NCI-H460 (cell line): ENCODE data around the gene GPN2. TPM values are rescaled to one million over a fixed set of nuclear protein-coding genes. Genes with fewer than 3 reads are reported as not detected.
"Not testable (repeated sequence)": the region's sequence is repeated elsewhere in the genome, so short reads cannot be mapped to it uniquely, and the experiment has no call there.

Experiments
- DNase-seq: peaks from one replicate; pipeline ENCODE4 v3.0.0-alpha.2; 2016; ENCODE audit warnings: low read depth; ENCODE audit errors: extremely low read depth
- total RNA-seq: library from RNA; depleted of rRNA; stranded (reverse); fragments of >200 nt; shearing (Covaris generic); gene quantifications from 2 replicates; pipeline ENCODE4 v1.2.3, GENCODE V29; 2014

Gene GPN2
- total RNA-seq, 1 experiment from 2014 or later = 19.5 TPM

DNA sequence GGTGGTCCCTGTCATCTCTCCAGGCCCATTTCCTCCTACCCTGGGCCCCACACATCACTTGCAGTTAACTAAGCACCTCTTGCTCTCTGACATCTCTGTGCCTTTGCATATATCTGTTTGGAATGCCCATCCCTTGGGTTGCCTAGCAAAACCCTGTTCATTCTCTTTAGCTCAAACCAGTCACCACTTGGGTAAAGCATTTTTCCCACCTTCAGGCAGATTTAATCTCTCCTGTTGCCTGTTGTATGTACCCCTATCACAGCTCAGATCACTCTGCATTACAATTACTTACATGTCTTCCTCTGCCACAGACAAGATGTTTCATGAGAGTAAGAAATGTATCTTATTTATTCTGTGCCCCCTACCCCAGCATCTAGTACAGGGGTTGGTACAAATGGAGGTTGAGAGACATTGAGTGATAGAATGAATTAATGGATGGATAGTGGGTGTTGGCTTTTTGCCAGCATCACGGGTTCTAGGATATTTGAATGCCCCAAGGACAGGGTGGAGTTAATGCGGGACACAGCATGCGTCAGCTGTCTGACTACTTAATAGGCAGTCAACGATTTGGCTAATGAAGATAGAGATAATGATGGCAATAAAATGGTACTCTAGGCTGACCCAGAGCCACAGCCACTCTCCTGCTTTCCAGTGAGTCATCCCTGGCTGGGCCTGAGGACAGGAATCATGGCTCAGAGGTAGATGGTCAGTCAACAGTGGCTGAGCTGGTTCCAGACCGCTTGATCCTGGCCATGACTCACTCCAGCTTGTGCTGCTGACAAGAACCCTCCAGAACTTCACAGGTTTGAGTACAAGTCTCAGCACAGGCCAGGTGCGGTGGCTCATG, 17.2 kb upstream of the GPN2 start:
- DNase-seq = no peak

- no peak for DNase-seq
These were observed 10.9 kb upstream of the GPN2 start for GRCh38 chr1:26900815-26901511.

DNA sequence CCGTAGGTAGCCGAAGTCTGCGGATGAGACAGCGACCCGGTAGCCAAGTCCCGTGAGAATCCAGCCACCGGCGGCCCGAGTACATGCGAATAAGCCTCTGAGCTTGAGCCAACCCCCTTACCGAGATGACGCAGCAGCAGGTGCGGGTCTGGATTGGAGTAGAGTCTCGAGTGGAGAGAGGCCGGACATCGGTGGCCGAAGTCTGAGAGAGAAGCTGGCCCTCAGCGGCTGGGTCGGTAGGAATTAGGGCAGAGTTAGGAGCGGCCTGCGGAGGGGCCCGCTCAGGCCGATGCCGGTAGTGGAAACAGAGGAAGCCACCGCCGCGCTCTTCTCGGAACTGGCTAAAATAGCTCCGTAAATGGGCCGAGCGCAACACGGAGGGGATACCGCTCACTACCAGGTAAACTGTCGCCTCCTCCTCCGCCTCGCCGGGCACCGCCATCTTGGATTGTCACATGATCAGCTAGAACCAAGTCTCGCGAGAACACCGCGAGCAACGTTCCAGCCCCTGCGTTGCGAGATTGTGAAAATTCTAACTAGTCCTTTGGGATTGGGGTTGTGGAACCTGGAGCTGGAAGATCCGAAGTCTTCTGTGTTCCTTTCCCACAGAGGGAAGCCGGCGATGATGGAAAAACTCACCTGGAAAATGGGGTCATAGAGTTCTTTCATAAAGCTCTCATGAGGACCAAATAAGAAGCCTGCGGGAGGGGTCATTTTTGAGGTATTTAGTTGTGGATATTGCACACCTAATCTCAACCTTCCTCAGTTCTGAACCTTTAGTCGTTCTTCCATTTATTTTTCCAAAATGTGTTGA, 10.1 kb upstream of the GPN2 start, which contains the start of gene GPATCH3:
GPATCH3 (minus strand) TSS at position 467 of the 814 bp plus-strand sequence; CDS start at position 442, 25 bp downstream.
- peak; percentile 87 for DNase-seq

GRCh38 chr1:26897351-26897750, 7.3 kb upstream of the GPN2 start:
- no peak for DNase-seq

- no peak for DNase-seq
These were observed 4.2 kb upstream of the GPN2 start for GRCh38 chr1:26894263-26894662.

- no peak for DNase-seq
These were observed 349 bp upstream of the GPN2 start for GRCh38 chr1:26890467-26890796.

DNA sequence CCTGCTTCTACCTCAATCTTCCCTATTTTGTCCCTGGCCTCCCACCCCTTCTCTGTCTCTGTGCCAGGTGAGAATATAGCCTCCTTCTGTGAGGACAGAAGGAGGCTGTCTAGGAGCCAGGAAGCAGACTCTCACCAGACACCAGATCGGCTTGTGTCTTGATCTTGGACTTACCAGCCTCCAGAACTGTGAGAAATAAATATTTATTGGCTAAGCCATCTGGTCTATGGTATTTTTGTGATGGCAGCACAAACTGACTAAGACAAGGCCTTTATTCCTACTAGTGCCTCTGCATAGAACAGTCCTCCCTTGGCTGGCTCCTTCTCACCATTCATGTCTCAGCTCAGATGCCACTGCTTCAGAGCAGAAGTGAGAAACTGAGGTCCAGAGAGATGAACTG, 1.9 kb downstream of the GPN2 start:
- no peak for DNase-seq

- no peak for DNase-seq
These were observed 3.0 kb downstream of the GPN2 start for GRCh38 chr1:26887125-26887524.

DNA sequence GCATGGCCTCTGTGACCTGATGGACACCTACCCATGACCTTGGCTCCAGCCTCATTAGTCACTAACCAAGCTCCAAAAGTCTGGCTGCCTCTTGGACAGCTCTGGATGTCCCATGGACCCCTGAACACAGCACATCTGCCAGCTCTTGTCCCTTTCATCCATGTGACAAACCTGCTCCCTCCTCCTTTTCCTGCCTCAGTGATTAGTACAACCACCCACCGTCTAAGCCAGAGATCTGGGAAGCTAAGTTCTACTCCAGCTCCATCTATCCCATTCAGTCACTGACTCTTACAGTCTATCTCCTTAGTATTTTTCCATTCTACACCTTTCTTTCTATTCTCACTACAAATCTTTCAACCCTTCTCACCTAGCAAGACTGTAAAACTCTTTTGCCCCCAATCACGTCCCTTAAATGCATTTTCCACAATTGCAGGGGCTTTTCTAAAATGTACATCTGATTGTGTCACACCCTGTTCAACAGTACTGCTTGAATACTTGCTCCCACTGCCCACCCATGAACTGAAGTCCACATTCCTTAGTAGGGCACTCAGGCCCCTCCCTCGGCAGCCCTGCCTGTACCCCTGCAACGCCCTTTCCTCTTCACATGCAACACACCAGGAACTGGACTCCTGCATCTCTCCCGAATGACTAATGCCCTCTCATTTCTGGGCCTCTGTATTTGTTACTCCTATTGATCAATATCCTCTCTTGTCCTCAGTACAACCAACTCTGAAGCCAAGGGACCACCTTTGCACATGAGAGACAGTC, 7.2 kb downstream of the GPN2 start:
- no peak for DNase-seq

- DNase-seq = not testable (repeated sequence)
These were observed 8.5 kb downstream of the GPN2 start for GRCh38 chr1:26881611-26882010.

- DNase-seq = no peak
These were observed 10.3 kb downstream of the GPN2 start for GRCh38 chr1:26879793-26880192.

- no peak for DNase-seq
These were observed 12.8 kb downstream of the GPN2 start for GRCh38 chr1:26877326-26877725.

- no peak for DNase-seq
These were observed 15.2 kb downstream of the GPN2 start for GRCh38 chr1:26874896-26875295.

GRCh38 chr1:26873097-26873496, 17.0 kb downstream of the GPN2 start:
- not testable (repeated sequence) for DNase-seq

DNA sequence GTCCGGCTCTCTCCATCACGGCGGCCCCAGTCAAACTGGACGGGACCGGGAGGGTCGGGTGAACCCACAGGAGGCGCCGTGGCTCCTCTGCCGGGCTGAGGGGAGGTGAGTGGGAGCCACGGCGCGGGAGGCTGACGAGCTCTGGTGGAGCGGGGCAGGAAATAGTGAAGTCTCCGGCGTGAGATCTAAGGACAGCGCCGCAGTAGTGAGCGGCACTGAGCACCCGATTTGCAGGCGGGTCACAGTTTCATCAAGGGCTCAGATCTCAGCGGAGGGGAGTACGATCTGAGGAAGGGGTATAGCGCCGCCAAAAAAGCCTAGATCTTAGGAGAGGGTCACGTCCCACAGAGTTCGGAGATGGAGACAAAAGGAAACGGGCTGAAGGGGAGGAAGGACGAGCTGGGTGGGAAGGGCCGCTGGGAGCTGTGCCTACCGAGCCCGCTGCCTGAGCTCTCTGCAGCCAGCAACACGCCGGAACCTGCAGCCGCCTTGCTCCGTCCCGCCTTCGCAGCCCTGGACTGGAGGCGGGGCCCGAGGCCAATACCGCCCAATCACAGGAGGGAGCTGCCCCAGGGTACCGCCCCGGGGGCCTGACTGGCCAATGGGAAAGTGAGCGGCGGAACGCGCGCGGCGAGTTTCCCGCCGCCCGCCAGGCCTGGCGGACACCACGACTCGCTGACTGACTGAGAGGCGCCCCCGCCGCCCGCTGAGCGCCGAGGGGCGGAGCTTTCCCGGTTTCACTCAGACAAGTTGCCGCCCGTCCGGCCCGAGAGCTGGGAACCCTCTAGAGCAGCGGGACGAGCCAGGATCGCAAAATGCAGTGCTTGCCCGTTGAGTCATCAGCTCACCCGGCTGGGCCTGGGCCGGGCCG, 25.2 kb downstream of the GPN2 start:
- peak; percentile 92 for DNase-seq

GRCh38 chr1:26863685-26864077, 26.4 kb downstream of the GPN2 start:
- DNase-seq = no peak

DNA sequence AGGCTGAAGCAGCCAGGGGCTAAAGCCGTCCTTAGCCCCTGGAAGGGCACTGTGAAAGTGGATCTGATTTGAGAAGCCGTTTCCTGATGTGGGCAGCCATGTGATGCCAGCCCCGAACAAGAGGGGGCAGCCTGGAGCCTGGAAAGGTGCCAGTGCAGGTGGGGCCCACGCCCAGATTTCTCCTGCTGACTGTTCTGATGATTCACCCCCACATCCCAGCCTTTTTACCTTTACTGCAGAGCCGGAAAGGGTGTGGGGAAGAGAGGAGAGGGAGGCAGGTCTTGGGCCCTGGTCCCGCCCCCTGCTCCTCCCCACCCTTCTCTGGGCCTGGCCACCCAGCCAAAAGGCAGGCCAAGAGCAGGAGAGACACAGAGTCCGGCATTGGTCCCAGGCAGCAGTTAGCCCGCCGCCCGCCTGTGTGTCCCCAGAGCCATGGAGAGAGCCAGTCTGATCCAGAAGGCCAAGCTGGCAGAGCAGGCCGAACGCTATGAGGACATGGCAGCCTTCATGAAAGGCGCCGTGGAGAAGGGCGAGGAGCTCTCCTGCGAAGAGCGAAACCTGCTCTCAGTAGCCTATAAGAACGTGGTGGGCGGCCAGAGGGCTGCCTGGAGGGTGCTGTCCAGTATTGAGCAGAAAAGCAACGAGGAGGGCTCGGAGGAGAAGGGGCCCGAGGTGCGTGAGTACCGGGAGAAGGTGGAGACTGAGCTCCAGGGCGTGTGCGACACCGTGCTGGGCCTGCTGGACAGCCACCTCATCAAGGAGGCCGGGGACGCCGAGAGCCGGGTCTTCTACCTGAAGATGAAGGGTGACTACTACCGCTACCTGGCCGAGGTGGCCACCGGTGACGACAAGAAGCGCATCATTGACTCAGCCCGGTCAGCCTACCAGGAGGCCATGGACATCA, 27.1 kb downstream of the GPN2 start, which contains the start of gene SFN:
SFN (plus strand) TSS at position 369 of the 904 bp plus-strand sequence; CDS start at position 433, 64 bp downstream.
- peak; percentile 80 for DNase-seq

- no peak for DNase-seq
These were observed 28.1 kb downstream of the GPN2 start for GRCh38 chr1:26861889-26862378.
